ENCODE data around the gene APLP1.

APLP1 gene

DNA sequence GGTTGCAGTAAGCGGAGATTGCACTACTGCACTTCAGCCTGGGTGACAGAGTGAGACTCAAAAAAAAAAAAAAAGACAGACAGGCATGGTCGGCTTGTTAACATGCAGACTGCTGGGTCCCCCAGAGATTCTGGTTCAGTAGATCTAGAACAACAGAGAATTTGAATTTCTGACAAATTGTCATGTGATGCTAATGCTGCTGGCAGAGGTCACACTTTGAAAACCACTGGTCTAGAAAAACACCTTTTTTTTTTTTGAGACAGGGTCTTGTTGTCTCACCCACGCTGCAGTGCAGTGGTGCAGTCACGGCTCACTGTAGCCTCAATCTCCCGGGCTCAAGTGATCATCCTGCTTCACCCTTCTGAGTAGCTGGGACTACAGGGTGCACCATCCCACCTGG is 60.1 kb downstream of the APLP1 start:
- TF ChIP-seq, protein P1, sequence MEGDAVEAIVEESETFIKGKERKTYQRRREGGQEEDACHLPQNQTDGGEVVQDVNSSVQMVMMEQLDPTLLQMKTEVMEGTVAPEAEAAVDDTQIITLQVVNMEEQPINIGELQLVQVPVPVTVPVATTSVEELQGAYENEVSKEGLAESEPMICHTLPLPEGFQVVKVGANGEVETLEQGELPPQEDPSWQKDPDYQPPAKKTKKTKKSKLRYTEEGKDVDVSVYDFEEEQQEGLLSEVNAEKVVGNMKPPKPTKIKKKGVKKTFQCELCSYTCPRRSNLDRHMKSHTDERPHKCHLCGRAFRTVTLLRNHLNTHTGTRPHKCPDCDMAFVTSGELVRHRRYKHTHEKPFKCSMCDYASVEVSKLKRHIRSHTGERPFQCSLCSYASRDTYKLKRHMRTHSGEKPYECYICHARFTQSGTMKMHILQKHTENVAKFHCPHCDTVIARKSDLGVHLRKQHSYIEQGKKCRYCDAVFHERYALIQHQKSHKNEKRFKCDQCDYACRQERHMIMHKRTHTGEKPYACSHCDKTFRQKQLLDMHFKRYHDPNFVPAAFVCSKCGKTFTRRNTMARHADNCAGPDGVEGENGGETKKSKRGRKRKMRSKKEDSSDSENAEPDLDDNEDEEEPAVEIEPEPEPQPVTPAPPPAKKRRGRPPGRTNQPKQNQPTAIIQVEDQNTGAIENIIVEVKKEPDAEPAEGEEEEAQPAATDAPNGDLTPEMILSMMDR (IDR thresholded peaks at IDR 0.05; ENCODE audit: low read depth, low read length, missing control alignments) = no peak
- H3K4me3 ChIP-seq (replicated peaks; ENCODE audit: low read depth, low read length) = no peak overlapping the region
- no peak for DNase-seq (ENCODE audit: extremely low read depth, low read depth)

Measured in HFF-Myc (cell line).